Stimulated activated CD4-positive, alpha-beta T cell treated with anti-CD3 and anti-CD28 coated beads, Interleukin-1b, Interleukin-23, amount 100 ng/mL, for 48 hours (primary cell): ENCODE results near the gene EIF6.
"Not testable (repeated sequence)": the region's sequence is repeated elsewhere in the genome, so short reads cannot be mapped to it uniquely, and the experiment has no call there.

ENCODE experiments used
- DNase-seq: peaks from one replicate; pipeline ENCODE4 v3.0.0-alpha.2; 2020

The EIF6 gene

GRCh38 chr20:35277531-35278395 is 6.8 kb downstream of the EIF6 start, which contains the start of gene MMP24OS:
MMP24OS (minus strand) TSS chr20:35278122; CDS start chr20:35277929, 193 bp downstream.
- peak; percentile 90 for DNase-seq

- DNase-seq, result no peak
Measured at GRCh38 chr20:35277127-35277526, 7.4 kb downstream of the EIF6 start.

- DNase-seq, result no peak
Measured at GRCh38 chr20:35276408-35276807, 8.2 kb downstream of the EIF6 start.

GRCh38 chr20:35275741-35276251 is 8.8 kb downstream of the EIF6 start:
- DNase-seq, result no peak

GRCh38 chr20:35274172-35275092 is 10.1 kb downstream of the EIF6 start:
- no peak for DNase-seq

- DNase-seq, result no peak
Measured at GRCh38 chr20:35273449-35274171, 11.0 kb downstream of the EIF6 start.

- no peak for DNase-seq
Measured at GRCh38 chr20:35271904-35272303, 12.7 kb downstream of the EIF6 start.

- no peak for DNase-seq
Measured at GRCh38 chr20:35271073-35271882, 13.3 kb downstream of the EIF6 start.

- DNase-seq, result no peak
Measured at GRCh38 chr20:35270021-35270902, 14.3 kb downstream of the EIF6 start.

- peak; percentile 41 for DNase-seq
Measured at GRCh38 chr20:35269055-35269781, 15.4 kb downstream of the EIF6 start.

GRCh38 chr20:35267092-35267491 is 17.5 kb downstream of the EIF6 start:
- DNase-seq, result no peak

- DNase-seq, result no peak
Measured at GRCh38 chr20:35264755-35265154, 19.8 kb downstream of the EIF6 start.

GRCh38 chr20:35263532-35264341 is 20.8 kb downstream of the EIF6 start:
- DNase-seq, result no peak

- not testable (repeated sequence) for DNase-seq
Measured at GRCh38 chr20:35262731-35263531, 21.6 kb downstream of the EIF6 start.

- DNase-seq, result not testable (repeated sequence)
Measured at GRCh38 chr20:35262321-35262720, 22.3 kb downstream of the EIF6 start.

GRCh38 chr20:35260426-35260825 is 24.1 kb downstream of the EIF6 start:
- no peak for DNase-seq

GRCh38 chr20:35257175-35257909 is 27.2 kb downstream of the EIF6 start:
- DNase-seq, result no peak
